ENCODE data around the gene KCTD4.
"Not testable (repeated sequence)": the region's sequence is repeated elsewhere in the genome, so short reads cannot be mapped to it uniquely, and the experiment has no call there.

The KCTD4 gene

GRCh38 chr13:45200701-45201232, at the start of gene KCTD4:
Gene KCTD4 (minus strand): TSS chr13:45201045. CDS start chr13:45194567, 6,478 bp downstream.
- no peaks in the 10 kb centered on the region for H3K9me3 ChIP-seq (ENCODE audit: control insufficient read depth in 5 of 5, low read length in 5 of 5)
- H3K27me3 ChIP-seq (ENCODE audit: control insufficient read depth in 5 of 5, insufficient read depth in 4 of 5, low read length in 5 of 5): no peaks in the 10 kb centered on the region
- no peak within 1 kb of the TSS for H3K27ac ChIP-seq (ENCODE audit: low read depth, low read length)
- no peaks in the 10 kb centered on the region for H3K4me1 ChIP-seq (ENCODE audit: control insufficient read depth in 5 of 5, insufficient read depth in 5 of 5, low read length in 5 of 5)
- H3K9ac ChIP-seq (ENCODE audit: low read length in 5 of 5): no peak within 1 kb of the TSS
- H3K4me3 ChIP-seq (ENCODE audit: low read depth in 1 of 5, low read length in 5 of 5): no peak within 1 kb of the TSS
- no peaks in the 10 kb centered on the region for H3K36me3 ChIP-seq (ENCODE audit: control insufficient read depth in 5 of 5, insufficient read depth in 5 of 5, low read length in 5 of 5)

GRCh38 chr13:45249662-45250061, 48.8 kb upstream of the KCTD4 start:
- no peak overlapping the region for H3K9ac ChIP-seq (ENCODE audit: low read length in 5 of 5)
- no peak overlapping the region for H3K4me3 ChIP-seq (ENCODE audit: low read depth in 1 of 5, low read length in 5 of 5)
- H3K9me3 ChIP-seq (ENCODE audit: control insufficient read depth in 5 of 5, low read length in 5 of 5): no peaks in the 10 kb centered on the region
- H3K4me1 ChIP-seq (ENCODE audit: control insufficient read depth in 5 of 5, insufficient read depth in 5 of 5, low read length in 5 of 5): no peaks in the 10 kb centered on the region
- H3K27ac ChIP-seq (ENCODE audit: low read depth, low read length): no peak overlapping the region
- H3K36me3 ChIP-seq (ENCODE audit: control insufficient read depth in 5 of 5, insufficient read depth in 5 of 5, low read length in 5 of 5): peaks cover 3 to 9% (median 7%) of the 10 kb centered on the region in 5 donors
- no peaks in the 10 kb centered on the region for H3K27me3 ChIP-seq (ENCODE audit: control insufficient read depth in 5 of 5, insufficient read depth in 4 of 5, low read length in 5 of 5)

GRCh38 chr13:45244736-45245135, 43.9 kb upstream of the KCTD4 start:
- not testable (repeated sequence) for H3K9me3 ChIP-seq (ENCODE audit: control insufficient read depth in 5 of 5, low read length in 5 of 5); H3K4me3 ChIP-seq (ENCODE audit: low read depth in 1 of 5, low read length in 5 of 5); H3K27ac ChIP-seq (ENCODE audit: low read depth, low read length); H3K27me3 ChIP-seq (ENCODE audit: control insufficient read depth in 5 of 5, insufficient read depth in 4 of 5, low read length in 5 of 5); H3K36me3 ChIP-seq (ENCODE audit: control insufficient read depth in 5 of 5, insufficient read depth in 5 of 5, low read length in 5 of 5); H3K4me1 ChIP-seq (ENCODE audit: control insufficient read depth in 5 of 5, insufficient read depth in 5 of 5, low read length in 5 of 5); H3K9ac ChIP-seq (ENCODE audit: low read length in 5 of 5)

- Histone ChIP-seq H3K4me3 (ENCODE audit: low read depth in 1 of 5, low read length in 5 of 5) (no peak overlapping the region), H3K27me3 (ENCODE audit: control insufficient read depth in 5 of 5, insufficient read depth in 4 of 5, low read length in 5 of 5) (no peaks in the 10 kb centered on the region), H3K27ac (ENCODE audit: low read depth, low read length) (no peak overlapping the region), H3K36me3 (ENCODE audit: control insufficient read depth in 5 of 5, insufficient read depth in 5 of 5, low read length in 5 of 5) (peaks cover 0 to 2% (median 0%) of the 10 kb centered on the region in 5 donors), H3K9ac (ENCODE audit: low read length in 5 of 5) (no peak overlapping the region), H3K4me1 (ENCODE audit: control insufficient read depth in 5 of 5, insufficient read depth in 5 of 5, low read length in 5 of 5) (peaks cover 0 to 8% (median 6%) of the 10 kb centered on the region in 5 donors), H3K9me3 (ENCODE audit: control insufficient read depth in 5 of 5, low read length in 5 of 5) (no peaks in the 10 kb centered on the region)
Observed at GRCh38 chr13:45243077-45243476, 42.2 kb upstream of the KCTD4 start.

- Histone ChIP-seq H3K27me3 (ENCODE audit: control insufficient read depth in 5 of 5, insufficient read depth in 4 of 5, low read length in 5 of 5) (no peaks in the 10 kb centered on the region), H3K9ac (ENCODE audit: low read length in 5 of 5) (no peak overlapping the region), H3K27ac (ENCODE audit: low read depth, low read length) (no peak overlapping the region), H3K4me3 (ENCODE audit: low read depth in 1 of 5, low read length in 5 of 5) (no peak overlapping the region), H3K4me1 (ENCODE audit: control insufficient read depth in 5 of 5, insufficient read depth in 5 of 5, low read length in 5 of 5) (peaks cover 0 to 8% (median 6%) of the 10 kb centered on the region in 5 donors), H3K9me3 (ENCODE audit: control insufficient read depth in 5 of 5, low read length in 5 of 5) (no peaks in the 10 kb centered on the region), H3K36me3 (ENCODE audit: control insufficient read depth in 5 of 5, insufficient read depth in 5 of 5, low read length in 5 of 5) (peaks cover 0 to 2% (median 0%) of the 10 kb centered on the region in 5 donors)
Observed at GRCh38 chr13:45242524-45242923, 41.7 kb upstream of the KCTD4 start.

- H3K9me3 ChIP-seq (ENCODE audit: control insufficient read depth in 5 of 5, low read length in 5 of 5): no peaks in the 10 kb centered on the region
- H3K9ac ChIP-seq (ENCODE audit: low read length in 5 of 5): no peak overlapping the region
- peaks cover 0 to 8% (median 6%) of the 10 kb centered on the region in 5 donors for H3K4me1 ChIP-seq (ENCODE audit: control insufficient read depth in 5 of 5, insufficient read depth in 5 of 5, low read length in 5 of 5)
- peak overlapping the region in 1 of 5 donors; percentile 21 for H3K4me3 ChIP-seq (ENCODE audit: low read depth in 1 of 5, low read length in 5 of 5)
- H3K27ac ChIP-seq (ENCODE audit: low read depth, low read length): no peak overlapping the region
- no peaks in the 10 kb centered on the region for H3K27me3 ChIP-seq (ENCODE audit: control insufficient read depth in 5 of 5, insufficient read depth in 4 of 5, low read length in 5 of 5)
- peaks cover 0 to 2% (median 0%) of the 10 kb centered on the region in 5 donors for H3K36me3 ChIP-seq (ENCODE audit: control insufficient read depth in 5 of 5, insufficient read depth in 5 of 5, low read length in 5 of 5)
Observed at GRCh38 chr13:45242070-45242469, 41.2 kb upstream of the KCTD4 start.

GRCh38 chr13:45240143-45240542, 39.3 kb upstream of the KCTD4 start:
- Histone ChIP-seq H3K27me3 (ENCODE audit: control insufficient read depth in 5 of 5, insufficient read depth in 4 of 5, low read length in 5 of 5) (no peaks in the 10 kb centered on the region), H3K4me3 (ENCODE audit: low read depth in 1 of 5, low read length in 5 of 5) (no peak overlapping the region), H3K9ac (ENCODE audit: low read length in 5 of 5) (no peak overlapping the region), H3K27ac (ENCODE audit: low read depth, low read length) (no peak overlapping the region), H3K4me1 (ENCODE audit: control insufficient read depth in 5 of 5, insufficient read depth in 5 of 5, low read length in 5 of 5) (peaks cover 0 to 8% (median 6%) of the 10 kb centered on the region in 5 donors), H3K36me3 (ENCODE audit: control insufficient read depth in 5 of 5, insufficient read depth in 5 of 5, low read length in 5 of 5) (peaks cover 0 to 2% (median 0%) of the 10 kb centered on the region in 5 donors), H3K9me3 (ENCODE audit: control insufficient read depth in 5 of 5, low read length in 5 of 5) (no peaks in the 10 kb centered on the region)

- H3K4me3 ChIP-seq (ENCODE audit: low read depth in 1 of 5, low read length in 5 of 5): no peak overlapping the region
- H3K27ac ChIP-seq (ENCODE audit: low read depth, low read length): no peak overlapping the region
- peaks cover 0 to 8% (median 6%) of the 10 kb centered on the region in 5 donors for H3K4me1 ChIP-seq (ENCODE audit: control insufficient read depth in 5 of 5, insufficient read depth in 5 of 5, low read length in 5 of 5)
- peaks cover 0 to 2% (median 0%) of the 10 kb centered on the region in 5 donors for H3K36me3 ChIP-seq (ENCODE audit: control insufficient read depth in 5 of 5, insufficient read depth in 5 of 5, low read length in 5 of 5)
- no peaks in the 10 kb centered on the region for H3K9me3 ChIP-seq (ENCODE audit: control insufficient read depth in 5 of 5, low read length in 5 of 5)
- H3K9ac ChIP-seq (ENCODE audit: low read length in 5 of 5): no peak overlapping the region
- H3K27me3 ChIP-seq (ENCODE audit: control insufficient read depth in 5 of 5, insufficient read depth in 4 of 5, low read length in 5 of 5): no peaks in the 10 kb centered on the region
Observed at GRCh38 chr13:45238945-45239795, 38.3 kb upstream of the KCTD4 start.

GRCh38 chr13:45232591-45232990, 31.7 kb upstream of the KCTD4 start:
- no peak overlapping the region for H3K9ac ChIP-seq (ENCODE audit: low read length in 5 of 5)
- H3K27me3 ChIP-seq (ENCODE audit: control insufficient read depth in 5 of 5, insufficient read depth in 4 of 5, low read length in 5 of 5): no peaks in the 10 kb centered on the region
- H3K36me3 ChIP-seq (ENCODE audit: control insufficient read depth in 5 of 5, insufficient read depth in 5 of 5, low read length in 5 of 5): no peaks in the 10 kb centered on the region
- H3K4me3 ChIP-seq (ENCODE audit: low read depth in 1 of 5, low read length in 5 of 5): no peak overlapping the region
- H3K4me1 ChIP-seq (ENCODE audit: control insufficient read depth in 5 of 5, insufficient read depth in 5 of 5, low read length in 5 of 5): no peaks in the 10 kb centered on the region
- H3K9me3 ChIP-seq (ENCODE audit: control insufficient read depth in 5 of 5, low read length in 5 of 5): no peaks in the 10 kb centered on the region
- H3K27ac ChIP-seq (ENCODE audit: low read depth, low read length): no peak overlapping the region

GRCh38 chr13:45231722-45232121, 30.9 kb upstream of the KCTD4 start:
- no peak overlapping the region for H3K27ac ChIP-seq (ENCODE audit: low read depth, low read length)
- no peaks in the 10 kb centered on the region for H3K9me3 ChIP-seq (ENCODE audit: control insufficient read depth in 5 of 5, low read length in 5 of 5)
- no peaks in the 10 kb centered on the region for H3K36me3 ChIP-seq (ENCODE audit: control insufficient read depth in 5 of 5, insufficient read depth in 5 of 5, low read length in 5 of 5)
- H3K27me3 ChIP-seq (ENCODE audit: control insufficient read depth in 5 of 5, insufficient read depth in 4 of 5, low read length in 5 of 5): no peaks in the 10 kb centered on the region
- H3K4me3 ChIP-seq (ENCODE audit: low read depth in 1 of 5, low read length in 5 of 5): no peak overlapping the region
- no peaks in the 10 kb centered on the region for H3K4me1 ChIP-seq (ENCODE audit: control insufficient read depth in 5 of 5, insufficient read depth in 5 of 5, low read length in 5 of 5)
- no peak overlapping the region for H3K9ac ChIP-seq (ENCODE audit: low read length in 5 of 5)
